HepG2 (cell line): Measurements from ENCODE around the gene SLC1A2. TPM values are rescaled to one million over a fixed set of nuclear protein-coding genes. Genes with fewer than 3 reads are reported as not detected.
A peak's percentile ranks its signal among the peaks of the same experiment; 100 is the strongest.

Experiments used
- CBFB ChIP-seq: sonication (generic); formaldehyde crosslinking; IDR thresholded peaks from 2 replicates; pipeline ENCODE4 v1.4.0; 2020; ENCODE audit warnings: missing genetic modification reagents
- EED ChIP-seq: sonication (generic); formaldehyde crosslinking; IDR thresholded peaks from 2 replicates; pipeline ENCODE4 v1.5.0; 2020; ENCODE audit warnings: mild to moderate bottlenecking, missing genetic modification reagents
- ERF ChIP-seq: IDR thresholded peaks from 2 replicates; pipeline ENCODE4 v1.6.1; 2018; ENCODE audit warnings: missing biosample characterization, missing genetic modification reagents
- PRMT3 ChIP-seq: sonication (generic); formaldehyde crosslinking; IDR thresholded peaks from 2 replicates; pipeline ENCODE4 v1.8.1; 2022; ENCODE audit warnings: low read depth, mild to moderate bottlenecking, moderate library complexity, missing genetic modification reagents, borderline replicate concordance
- SMAD3 ChIP-seq: sonication (generic); formaldehyde crosslinking; IDR thresholded peaks from 2 replicates; pipeline ENCODE4 v1.4.0; 2020; ENCODE audit warnings: missing genetic modification reagents
- TBX2 ChIP-seq: sonication (generic); formaldehyde crosslinking; IDR thresholded peaks from 2 replicates; pipeline ENCODE4 v1.5.0; 2020; ENCODE audit warnings: missing genetic modification reagents, mild to moderate bottlenecking, borderline replicate concordance
- U2AF2 ChIP-seq: fragments of 200-400 bp; formaldehyde crosslinking; IDR thresholded peaks from 2 replicates; pipeline ENCODE4 v1.6.1; 2017; ENCODE audit warnings: low read depth, mild to moderate bottlenecking, low read length
- ZMYM4 ChIP-seq: sonication (generic); formaldehyde crosslinking; IDR thresholded peaks from 2 replicates; pipeline ENCODE4 v1.8.1; 2023; ENCODE audit warnings: mild to moderate bottlenecking, missing genetic modification reagents
- ZNF232 ChIP-seq: sonication (generic); formaldehyde crosslinking; IDR thresholded peaks from 2 replicates; pipeline ENCODE4 v1.4.0; 2020; ENCODE audit warnings: missing genetic modification reagents, borderline replicate concordance
- ZNF605 ChIP-seq: sonication (generic); formaldehyde crosslinking; IDR thresholded peaks from 2 replicates; pipeline ENCODE4 v1.8.0; 2022; ENCODE audit warnings: mild to moderate bottlenecking, missing genetic modification reagents
- ZSCAN29 ChIP-seq: sonication (generic); formaldehyde crosslinking; conservative IDR thresholded peaks from 2 replicates; pipeline ENCODE4 v1.4.0; 2020; ENCODE audit warnings: mild to moderate bottlenecking, missing genetic modification reagents
- polyA plus RNA-seq, 8 experiments: library from polyadenylated mRNA; depleted of rRNA in 3 of 8; stranded (reverse) in 7 of 8; unstranded in 1 of 8; fragments of >200 nt; fragmentation: Illumina TruSeq in 4 of 8; extraction: Trizol in 4 of 8; gene quantifications; 2 replicates each; pipeline versions ENCODE4 v1.2.1 to v1.2.3, GENCODE V29; 2011 to 2016; ENCODE audit warnings: low read depth in 4 of 8, missing spikeins in 1 of 8, mixed read lengths in 1 of 8; ENCODE audit not compliant: insufficient read depth in 1 of 8
- total RNA-seq, 5 experiments: library from RNA; depleted of rRNA; stranded (reverse); fragments of >200 nt; fragmentation: Illumina TruSeq; extraction: Trizol; gene quantifications; 2 replicates each; pipeline ENCODE4 v1.2.3, GENCODE V29; 2016; ENCODE audit warnings: low read depth in 1 of 5
- TF ChIP-seq, protein P1 (sequence below), 2 experiments: sonication (generic) in 1 of 2; formaldehyde crosslinking in 1 of 2; IDR thresholded peaks; 2 replicates each; pipeline versions ENCODE4 v1.4.0 to v1.6.1; 2018 to 2020; ENCODE audit warnings: missing genetic modification reagents in 2 of 2, borderline replicate concordance in 1 of 2, low read depth in 1 of 2, mild to moderate bottlenecking in 1 of 2, missing biosample characterization in 1 of 2
- TF ChIP-seq, protein P2 (sequence below): sonication (generic); formaldehyde crosslinking; IDR thresholded peaks from 2 replicates; pipeline ENCODE4 v1.4.0; 2020; ENCODE audit warnings: missing genetic modification reagents, mild to moderate bottlenecking, borderline replicate concordance
- TF ChIP-seq, protein P3 (sequence below): sonication (generic); formaldehyde crosslinking; IDR thresholded peaks from 2 replicates; pipeline ENCODE4 v1.4.0; 2020; ENCODE audit warnings: missing genetic modification reagents
- TF ChIP-seq, protein P4 (sequence below): sonication (generic); formaldehyde crosslinking; IDR thresholded peaks from 2 replicates; pipeline ENCODE4 v1.5.0; 2020; ENCODE audit warnings: mild to moderate bottlenecking, missing genetic modification reagents, borderline replicate concordance
- TF ChIP-seq, protein P5 (sequence below): IDR thresholded peaks from 2 replicates; pipeline ENCODE4 v1.6.1; 2016; ENCODE audit warnings: low read depth, control low read depth

The SLC1A2 gene
- total and polyA plus RNA-seq, 2 of the 13 experiments (the other 11 are each of a cell fraction or from before 2014, with no cell fraction given), result 23.2 to 43.2 TPM

DNA sequence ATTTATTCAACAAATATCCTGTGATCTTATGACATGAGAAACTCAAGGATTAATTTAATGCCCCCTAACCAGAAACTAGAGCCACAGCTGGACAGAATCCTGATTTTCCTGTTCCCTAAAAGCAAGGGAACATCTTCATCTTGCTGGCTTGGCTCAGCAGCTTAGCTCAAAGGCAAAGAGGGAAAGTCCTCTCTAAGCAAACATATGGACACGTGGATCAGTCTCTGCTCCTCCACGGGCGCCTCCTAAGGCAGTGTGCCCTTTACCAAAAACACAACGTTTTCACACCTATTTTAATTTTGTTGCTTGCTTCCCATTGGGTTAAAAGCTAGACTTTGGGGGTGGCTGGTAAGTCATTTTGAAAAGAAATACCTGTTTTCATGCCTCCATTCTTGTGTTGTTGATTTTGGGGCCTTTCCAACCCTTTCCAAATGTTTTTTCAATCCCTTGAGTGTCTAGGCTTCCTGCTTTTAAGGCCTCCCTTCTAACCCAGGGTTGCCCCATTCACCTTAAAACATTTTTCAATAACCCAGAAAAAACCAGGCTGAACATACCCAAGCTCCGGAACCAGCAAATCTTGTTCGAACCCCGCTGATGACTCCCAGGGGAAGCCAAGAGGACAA, 15.5 kb downstream of the SLC1A2 start (continued):
- TF ChIP-seq ZNF605 (no peak), ERF (CRISPR knock-in tag) (no peak), ZSCAN29 (CRISPR knock-in tag) (0 out of 2 replicates have a peak, but pooled peaks have one; percentile 42), ZMYM4 (CRISPR knock-in tag) (no peak), CBFB (CRISPR knock-in tag) (no peak), PRMT3 (CRISPR knock-in tag) (no peak), TBX2 (CRISPR knock-in tag) (0 out of 2 replicates have a peak, but pooled peaks have one; percentile 13), EED (CRISPR knock-in tag) (no peak), ZNF232 (CRISPR knock-in tag) (no peak), U2AF2 (no peak), SMAD3 (CRISPR knock-in tag) (no peak)
- TF ChIP-seq, protein P1, sequence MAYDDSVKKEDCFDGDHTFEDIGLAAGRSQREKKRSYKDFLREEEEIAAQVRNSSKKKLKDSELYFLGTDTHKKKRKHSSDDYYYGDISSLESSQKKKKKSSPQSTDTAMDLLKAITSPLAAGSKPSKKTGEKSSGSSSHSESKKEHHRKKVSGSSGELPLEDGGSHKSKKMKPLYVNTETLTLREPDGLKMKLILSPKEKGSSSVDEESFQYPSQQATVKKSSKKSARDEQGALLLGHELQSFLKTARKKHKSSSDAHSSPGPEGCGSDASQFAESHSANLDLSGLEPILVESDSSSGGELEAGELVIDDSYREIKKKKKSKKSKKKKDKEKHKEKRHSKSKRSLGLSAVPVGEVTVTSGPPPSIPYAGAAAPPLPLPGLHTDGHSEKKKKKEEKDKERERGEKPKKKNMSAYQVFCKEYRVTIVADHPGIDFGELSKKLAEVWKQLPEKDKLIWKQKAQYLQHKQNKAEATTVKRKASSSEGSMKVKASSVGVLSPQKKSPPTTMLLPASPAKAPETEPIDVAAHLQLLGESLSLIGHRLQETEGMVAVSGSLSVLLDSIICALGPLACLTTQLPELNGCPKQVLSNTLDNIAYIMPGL (CRISPR knock-in tag; IDR thresholded peaks at IDR 0.05; ENCODE audit: borderline replicate concordance in 1 of 2, low read depth in 1 of 2), result 0 out of 4 replicates have a peak, but pooled peaks of 1 of the 2 experiments have one; percentile 19
- TF ChIP-seq, protein P2, sequence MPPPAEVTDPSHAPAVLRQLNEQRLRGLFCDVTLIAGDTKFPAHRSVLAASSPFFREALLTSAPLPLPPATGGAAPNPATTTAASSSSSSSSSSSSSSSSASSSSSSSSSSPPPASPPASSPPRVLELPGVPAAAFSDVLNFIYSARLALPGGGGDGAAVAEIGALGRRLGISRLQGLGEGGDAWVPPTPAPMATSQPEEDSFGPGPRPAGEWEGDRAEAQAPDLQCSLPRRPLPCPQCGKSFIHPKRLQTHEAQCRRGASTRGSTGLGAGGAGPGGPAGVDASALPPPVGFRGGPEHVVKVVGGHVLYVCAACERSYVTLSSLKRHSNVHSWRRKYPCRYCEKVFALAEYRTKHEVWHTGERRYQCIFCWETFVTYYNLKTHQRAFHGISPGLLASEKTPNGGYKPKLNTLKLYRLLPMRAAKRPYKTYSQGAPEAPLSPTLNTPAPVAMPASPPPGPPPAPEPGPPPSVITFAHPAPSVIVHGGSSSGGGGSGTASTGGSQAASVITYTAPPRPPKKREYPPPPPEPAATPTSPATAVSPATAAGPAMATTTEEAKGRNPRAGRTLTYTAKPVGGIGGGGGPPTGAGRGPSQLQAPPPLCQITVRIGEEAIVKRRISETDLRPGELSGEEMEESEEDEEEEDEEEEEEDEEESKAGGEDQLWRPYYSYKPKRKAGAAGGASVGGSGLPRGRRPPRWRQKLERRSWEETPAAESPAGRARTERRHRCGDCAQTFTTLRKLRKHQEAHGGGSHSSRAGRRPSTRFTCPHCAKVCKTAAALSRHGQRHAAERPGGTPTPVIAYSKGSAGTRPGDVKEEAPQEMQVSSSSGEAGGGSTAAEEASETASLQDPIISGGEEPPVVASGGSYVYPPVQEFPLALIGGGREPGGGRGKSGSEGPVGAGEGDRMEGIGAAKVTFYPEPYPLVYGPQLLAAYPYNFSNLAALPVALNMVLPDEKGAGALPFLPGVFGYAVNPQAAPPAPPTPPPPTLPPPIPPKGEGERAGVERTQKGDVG (CRISPR knock-in tag), result no peak
- TF ChIP-seq, protein P3, sequence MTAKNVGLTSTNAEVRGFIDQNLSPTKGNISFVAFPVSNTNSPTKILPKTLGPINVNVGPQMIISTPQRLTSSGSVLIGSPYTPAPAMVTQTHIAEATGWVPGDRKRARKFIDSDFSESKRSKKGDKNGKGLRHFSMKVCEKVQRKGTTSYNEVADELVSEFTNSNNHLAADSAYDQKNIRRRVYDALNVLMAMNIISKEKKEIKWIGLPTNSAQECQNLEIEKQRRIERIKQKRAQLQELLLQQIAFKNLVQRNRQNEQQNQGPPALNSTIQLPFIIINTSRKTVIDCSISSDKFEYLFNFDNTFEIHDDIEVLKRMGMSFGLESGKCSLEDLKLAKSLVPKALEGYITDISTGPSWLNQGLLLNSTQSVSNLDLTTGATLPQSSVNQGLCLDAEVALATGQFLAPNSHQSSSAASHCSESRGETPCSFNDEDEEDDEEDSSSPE, result peak; percentile 50; the same call in 1 of the 2 replicates
- TF ChIP-seq, protein P4, sequence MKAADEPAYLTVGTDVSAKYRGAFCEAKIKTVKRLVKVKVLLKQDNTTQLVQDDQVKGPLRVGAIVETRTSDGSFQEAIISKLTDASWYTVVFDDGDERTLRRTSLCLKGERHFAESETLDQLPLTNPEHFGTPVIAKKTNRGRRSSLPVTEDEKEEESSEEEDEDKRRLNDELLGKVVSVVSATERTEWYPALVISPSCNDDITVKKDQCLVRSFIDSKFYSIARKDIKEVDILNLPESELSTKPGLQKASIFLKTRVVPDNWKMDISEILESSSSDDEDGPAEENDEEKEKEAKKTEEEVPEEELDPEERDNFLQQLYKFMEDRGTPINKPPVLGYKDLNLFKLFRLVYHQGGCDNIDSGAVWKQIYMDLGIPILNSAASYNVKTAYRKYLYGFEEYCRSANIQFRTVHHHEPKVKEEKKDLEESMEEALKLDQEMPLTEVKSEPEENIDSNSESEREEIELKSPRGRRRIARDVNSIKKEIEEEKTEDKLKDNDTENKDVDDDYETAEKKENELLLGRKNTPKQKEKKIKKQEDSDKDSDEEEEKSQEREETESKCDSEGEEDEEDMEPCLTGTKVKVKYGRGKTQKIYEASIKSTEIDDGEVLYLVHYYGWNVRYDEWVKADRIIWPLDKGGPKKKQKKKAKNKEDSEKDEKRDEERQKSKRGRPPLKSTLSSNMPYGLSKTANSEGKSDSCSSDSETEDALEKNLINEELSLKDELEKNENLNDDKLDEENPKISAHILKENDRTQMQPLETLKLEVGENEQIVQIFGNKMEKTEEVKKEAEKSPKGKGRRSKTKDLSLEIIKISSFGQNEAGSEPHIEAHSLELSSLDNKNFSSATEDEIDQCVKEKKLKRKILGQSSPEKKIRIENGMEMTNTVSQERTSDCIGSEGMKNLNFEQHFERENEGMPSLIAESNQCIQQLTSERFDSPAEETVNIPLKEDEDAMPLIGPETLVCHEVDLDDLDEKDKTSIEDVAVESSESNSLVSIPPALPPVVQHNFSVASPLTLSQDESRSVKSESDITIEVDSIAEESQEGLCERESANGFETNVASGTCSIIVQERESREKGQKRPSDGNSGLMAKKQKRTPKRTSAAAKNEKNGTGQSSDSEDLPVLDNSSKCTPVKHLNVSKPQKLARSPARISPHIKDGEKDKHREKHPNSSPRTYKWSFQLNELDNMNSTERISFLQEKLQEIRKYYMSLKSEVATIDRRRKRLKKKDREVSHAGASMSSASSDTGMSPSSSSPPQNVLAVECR (CRISPR knock-in tag), result no peak
- TF ChIP-seq, protein P5, sequence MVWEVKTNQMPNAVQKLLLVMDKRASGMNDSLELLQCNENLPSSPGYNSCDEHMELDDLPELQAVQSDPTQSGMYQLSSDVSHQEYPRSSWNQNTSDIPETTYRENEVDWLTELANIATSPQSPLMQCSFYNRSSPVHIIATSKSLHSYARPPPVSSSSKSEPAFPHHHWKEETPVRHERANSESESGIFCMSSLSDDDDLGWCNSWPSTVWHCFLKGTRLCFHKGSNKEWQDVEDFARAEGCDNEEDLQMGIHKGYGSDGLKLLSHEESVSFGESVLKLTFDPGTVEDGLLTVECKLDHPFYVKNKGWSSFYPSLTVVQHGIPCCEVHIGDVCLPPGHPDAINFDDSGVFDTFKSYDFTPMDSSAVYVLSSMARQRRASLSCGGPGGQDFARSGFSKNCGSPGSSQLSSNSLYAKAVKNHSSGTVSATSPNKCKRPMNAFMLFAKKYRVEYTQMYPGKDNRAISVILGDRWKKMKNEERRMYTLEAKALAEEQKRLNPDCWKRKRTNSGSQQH (CRISPR knock-in tag), result no peak
